Measurements from ENCODE around the gene USH1G.
"Not testable (repeated sequence)": the region's sequence is repeated elsewhere in the genome, so short reads cannot be mapped to it uniquely, and the experiment has no call there.

- TF ChIP-seq CTCF, POLR2A (IDR thresholded peaks at IDR 0.05): not testable (repeated sequence)
These were observed 11.6 kb downstream of the USH1G start for GRCh38 chr17:74911423-74911822.
